T-helper 1 cell treated with Interleukin-12 subunit alpha and Interleukin-12 subunit beta and Interleukin-4 antibody, amounts not matched to agents 30 μg/mL and 1 μg/mL, for 36 hours (primary cell): ENCODE measurements around the gene HOXD10.

ENCODE experiments used
- H3K27ac Mint-ChIP-seq: one replicate; pipeline ENCODE4 v1.8.0; 2021; ENCODE audit warnings: mild to moderate bottlenecking, mixed read lengths
- H3K27me3 Mint-ChIP-seq: one replicate; pipeline ENCODE4 v1.8.0; 2021; ENCODE audit warnings: low read depth, mixed read lengths
- H3K36me3 Mint-ChIP-seq: one replicate; pipeline ENCODE4 v1.8.0; 2021; ENCODE audit warnings: low read depth, mixed read lengths
- H3K4me1 Mint-ChIP-seq: one replicate; pipeline ENCODE4 v1.8.0; 2021; ENCODE audit warnings: low read depth, mixed read lengths
- H3K4me3 Mint-ChIP-seq: one replicate; pipeline ENCODE4 v1.8.0; 2021; ENCODE audit warnings: mild to moderate bottlenecking, moderate library complexity, mixed read lengths
- H3K9me3 Mint-ChIP-seq: one replicate; pipeline ENCODE4 v1.8.0; 2021; ENCODE audit warnings: mixed read lengths

Gene HOXD10

DNA sequence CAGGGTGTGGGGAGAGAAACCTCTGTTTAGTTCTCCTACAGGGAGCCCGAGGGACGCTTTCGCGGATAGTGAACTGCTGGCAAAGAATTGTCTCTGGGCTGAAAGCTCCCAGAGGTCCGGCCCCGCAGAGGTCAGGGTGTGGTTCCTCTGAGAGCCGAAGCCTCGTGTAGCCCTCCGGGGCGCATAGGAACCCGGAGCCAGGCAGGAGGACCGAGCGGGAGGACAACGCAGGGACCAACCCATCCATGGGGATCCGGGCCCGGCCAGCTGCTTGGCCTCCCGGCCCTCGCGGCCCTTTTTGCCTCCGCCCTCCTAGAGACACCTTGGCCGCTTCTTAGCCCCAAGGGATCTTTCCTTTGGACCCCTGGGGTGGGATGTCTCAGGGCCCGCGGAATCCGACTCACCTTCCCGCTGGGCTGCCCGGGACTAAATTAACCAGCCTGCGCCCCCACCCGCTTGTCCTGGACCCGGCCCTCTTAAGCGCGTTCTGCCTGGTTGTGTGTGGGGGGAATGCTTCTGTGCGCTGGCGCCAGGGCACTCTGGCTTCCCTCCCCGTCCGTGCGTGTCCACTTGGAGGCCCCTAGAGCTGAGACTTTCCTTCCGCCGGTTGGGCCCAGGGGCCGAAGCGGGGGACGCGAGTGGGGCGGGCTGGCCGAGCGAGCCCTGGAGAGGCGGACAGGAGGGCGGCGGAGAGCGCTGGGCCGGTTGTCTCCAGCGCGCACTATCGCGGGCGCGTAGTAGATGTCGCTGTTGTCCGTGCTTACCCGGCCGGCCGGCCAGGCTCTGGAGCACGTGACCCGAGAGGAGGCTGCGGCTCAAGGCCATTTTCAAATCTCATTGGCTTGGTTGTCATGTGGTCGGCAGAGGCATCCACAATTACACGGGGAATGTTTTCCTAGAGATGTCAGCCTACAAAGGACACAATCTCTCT, at the start of gene HOXD10:
Gene HOXD10, plus strand, starts transcription at position 896 of the 931 bp plus-strand sequence. CDS start 56 bp downstream, outside the sequence.
- H3K36me3 Mint-ChIP-seq = peaks cover 2% of the 10 kb centered on the region
- H3K4me3 Mint-ChIP-seq = no peak within 1 kb of the TSS
- H3K27ac Mint-ChIP-seq = no peak within 1 kb of the TSS
- H3K27me3 Mint-ChIP-seq = peaks cover 95% of the 10 kb centered on the region
- peaks cover 9% of the 10 kb centered on the region for H3K4me1 Mint-ChIP-seq
- H3K9me3 Mint-ChIP-seq = peaks cover 3% of the 10 kb centered on the region

DNA sequence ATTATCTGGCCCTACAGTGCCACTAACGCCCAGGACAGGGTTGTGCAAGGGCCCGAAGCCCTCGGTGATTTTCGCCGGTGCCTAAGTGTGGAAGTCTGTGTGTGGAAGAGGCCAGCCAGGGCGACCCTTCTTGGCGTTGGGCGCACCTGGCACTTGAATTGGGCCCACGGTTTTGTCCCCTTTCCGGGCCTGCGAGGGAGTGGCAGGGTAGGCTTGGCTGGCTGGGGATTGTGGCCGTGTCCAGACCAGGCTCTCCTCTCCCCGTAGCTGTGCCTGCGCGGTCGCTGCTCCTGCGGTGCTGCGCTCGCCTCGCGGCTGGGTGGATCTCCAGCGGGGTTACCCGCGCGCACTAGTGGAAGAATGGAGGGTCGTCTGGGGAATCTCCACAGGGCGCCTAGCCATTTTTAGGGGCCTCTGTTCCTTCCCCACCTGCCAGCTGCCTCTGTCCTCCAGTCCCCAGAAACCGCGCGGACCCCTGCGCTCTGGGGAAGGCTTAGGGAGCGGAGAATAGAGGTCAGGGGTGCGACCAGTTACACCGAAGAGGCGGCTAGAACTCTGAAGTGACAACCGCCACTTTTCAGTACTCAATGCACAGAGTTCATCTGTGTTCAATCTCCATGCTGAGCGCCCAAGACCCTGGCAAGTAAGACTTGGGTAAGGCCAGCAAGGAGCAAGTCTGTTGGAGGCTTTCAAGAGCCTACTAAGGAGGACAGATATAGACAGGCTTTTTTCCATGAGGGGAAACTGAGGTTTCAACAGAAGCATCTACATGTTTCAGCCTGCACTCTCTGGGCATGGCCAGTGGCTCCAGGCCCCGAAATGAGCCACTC, 48.8 kb upstream of the HOXD10 start:
- H3K4me1 Mint-ChIP-seq = peaks cover 3% of the 10 kb centered on the region
- H3K9me3 Mint-ChIP-seq = no peaks in the 10 kb centered on the region
- peaks cover 87% of the 10 kb centered on the region for H3K27me3 Mint-ChIP-seq
- H3K27ac Mint-ChIP-seq = no peak overlapping the region
- no peak overlapping the region for H3K4me3 Mint-ChIP-seq
- H3K36me3 Mint-ChIP-seq = no peaks in the 10 kb centered on the region

DNA sequence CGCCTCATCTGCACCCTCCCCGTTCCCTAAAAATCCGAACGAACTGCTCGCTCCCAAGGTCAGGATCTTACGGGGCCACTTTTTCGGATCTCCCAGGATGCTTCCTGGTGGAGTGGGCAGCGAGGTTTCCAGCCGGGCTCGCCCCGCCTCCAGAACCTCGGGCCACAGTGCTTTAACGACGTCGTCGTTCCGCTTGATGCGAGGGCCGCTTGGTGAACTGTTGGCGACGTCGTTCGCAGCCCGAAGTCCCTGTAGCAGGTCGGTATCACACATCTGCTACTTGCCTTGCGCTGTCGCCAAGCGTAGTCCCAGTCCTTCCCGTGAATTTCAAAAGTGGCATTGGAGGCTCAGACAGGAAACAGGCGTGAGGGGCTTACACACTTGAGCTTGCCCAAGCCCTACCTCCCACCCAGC, 48.2 kb upstream of the HOXD10 start:
- peaks cover 3% of the 10 kb centered on the region for H3K4me1 Mint-ChIP-seq
- H3K27ac Mint-ChIP-seq = no peak overlapping the region
- H3K4me3 Mint-ChIP-seq = no peak overlapping the region
- no peaks in the 10 kb centered on the region for H3K36me3 Mint-ChIP-seq
- peaks cover 88% of the 10 kb centered on the region for H3K27me3 Mint-ChIP-seq
- no peaks in the 10 kb centered on the region for H3K9me3 Mint-ChIP-seq

DNA sequence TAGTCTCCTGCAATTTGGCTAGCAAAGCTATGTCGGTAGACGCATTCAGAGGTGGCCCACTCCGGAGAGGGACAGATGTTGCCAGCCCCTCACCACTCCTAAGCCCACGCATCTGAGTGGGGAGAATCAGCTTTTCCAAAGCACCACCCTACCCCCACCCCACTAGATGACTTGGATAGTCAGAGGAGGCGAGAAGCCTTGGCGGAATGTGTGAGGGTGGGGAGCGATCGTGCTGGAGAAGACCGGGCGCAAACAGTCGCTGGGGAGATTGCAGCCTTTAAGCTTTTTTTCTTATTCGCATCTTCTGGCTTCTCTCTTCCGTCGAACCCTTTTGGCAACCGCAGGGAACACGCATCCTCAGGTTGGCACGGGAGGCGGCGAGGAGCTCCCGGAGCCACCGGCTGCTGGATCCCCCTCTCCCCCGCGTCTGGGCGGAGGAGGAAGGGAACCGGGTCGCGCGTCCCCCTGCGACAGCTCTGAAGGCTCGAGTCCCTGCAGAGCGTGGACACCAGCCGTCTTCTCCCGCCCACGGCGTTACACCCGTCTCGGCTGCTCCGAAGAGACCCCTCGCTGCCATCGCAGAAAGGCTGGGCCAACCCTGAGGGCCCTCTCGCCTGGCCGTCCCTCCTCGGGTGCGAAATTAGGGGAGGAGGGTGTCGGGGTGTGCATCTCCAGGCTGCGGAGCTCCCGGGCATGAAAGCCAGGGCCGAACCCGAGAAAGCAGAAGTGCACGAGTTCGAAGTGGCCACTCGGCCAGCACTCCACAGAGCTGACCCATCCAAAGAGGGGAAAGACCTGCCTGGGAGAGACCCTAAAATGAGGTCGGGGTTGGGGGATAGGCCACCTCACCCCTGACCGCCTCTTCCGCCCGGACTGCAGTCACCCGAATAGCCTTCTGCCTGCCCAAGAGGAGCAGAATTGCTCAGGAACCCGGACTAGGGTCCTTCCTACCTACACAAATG, 45.0 kb upstream of the HOXD10 start:
- Mint-ChIP-seq H3K36me3 (no peaks in the 10 kb centered on the region), H3K27ac (no peak overlapping the region), H3K4me3 (no peak overlapping the region), H3K4me1 (peaks cover 3% of the 10 kb centered on the region), H3K27me3 (peaks cover 91% of the 10 kb centered on the region), H3K9me3 (no peaks in the 10 kb centered on the region)

DNA sequence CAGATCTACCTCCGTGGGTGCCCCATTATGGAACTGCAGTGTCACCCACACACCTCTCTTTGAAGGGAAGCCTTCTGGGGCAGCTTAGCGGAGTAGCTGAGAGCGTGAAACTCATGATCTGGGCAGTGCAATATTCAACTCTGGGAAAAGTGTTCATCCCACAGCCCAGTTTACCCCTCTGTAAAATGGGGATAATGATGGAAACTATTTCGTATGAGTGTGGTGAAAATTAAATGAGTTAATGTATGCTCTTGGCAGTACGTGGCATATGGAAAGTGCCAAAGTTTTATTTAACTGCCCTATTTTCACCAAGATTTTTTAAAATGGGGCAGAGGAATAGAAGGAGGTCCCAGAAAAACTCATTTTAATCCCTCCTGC, 44.3 kb upstream of the HOXD10 start:
- Mint-ChIP-seq H3K36me3 (no peaks in the 10 kb centered on the region), H3K9me3 (no peaks in the 10 kb centered on the region), H3K4me3 (no peak overlapping the region), H3K27ac (no peak overlapping the region), H3K4me1 (peaks cover 3% of the 10 kb centered on the region), H3K27me3 (peaks cover 92% of the 10 kb centered on the region)

DNA sequence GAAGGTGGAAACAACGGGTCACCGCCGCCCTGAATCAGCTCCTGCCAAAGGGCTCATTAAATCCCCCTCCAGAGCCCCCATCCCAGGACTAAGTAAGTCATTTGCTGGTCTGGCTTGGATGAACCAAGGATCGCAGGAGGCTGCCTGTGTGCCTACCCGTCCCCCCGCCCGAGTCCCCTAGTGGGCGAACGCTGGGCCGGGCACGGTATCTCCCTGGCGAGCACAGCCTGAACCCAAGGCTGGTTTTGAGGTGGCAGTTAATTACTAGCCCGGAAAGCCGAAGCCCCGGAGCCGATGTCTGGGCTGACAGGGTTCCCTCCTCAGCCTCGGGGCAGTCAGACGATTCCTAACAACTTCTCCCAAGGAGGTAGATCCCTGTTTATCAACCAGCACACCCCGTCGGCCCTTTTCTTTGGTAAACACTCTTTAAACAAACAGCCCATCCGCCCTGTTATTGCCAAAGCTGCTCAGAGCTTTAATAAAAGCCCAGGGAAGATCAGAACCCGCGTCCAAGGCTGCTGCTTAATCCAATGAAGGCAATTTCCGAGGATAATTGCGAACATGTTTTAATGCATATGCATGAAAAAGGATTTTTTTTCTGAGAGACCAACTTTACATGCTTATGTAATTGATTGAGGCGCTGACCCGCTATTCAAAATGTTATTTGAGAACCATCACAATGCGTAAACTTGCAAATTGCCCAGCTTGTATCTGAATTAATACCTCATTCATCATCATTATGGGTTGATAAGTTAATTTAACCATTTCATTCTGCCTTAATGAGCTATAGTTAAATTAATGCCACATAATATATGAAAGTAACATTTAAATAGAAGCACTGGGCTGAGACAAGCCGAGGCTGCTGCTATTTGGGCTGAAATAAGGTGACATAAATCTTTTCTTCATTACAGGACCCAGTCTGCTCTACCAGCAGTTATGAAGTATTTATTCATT, 43.4 kb upstream of the HOXD10 start:
- H3K4me1 Mint-ChIP-seq = peaks cover 3% of the 10 kb centered on the region
- peaks cover 84% of the 10 kb centered on the region for H3K27me3 Mint-ChIP-seq
- H3K36me3 Mint-ChIP-seq = no peaks in the 10 kb centered on the region
- H3K4me3 Mint-ChIP-seq = no peak overlapping the region
- no peak overlapping the region for H3K27ac Mint-ChIP-seq
- no peaks in the 10 kb centered on the region for H3K9me3 Mint-ChIP-seq

DNA sequence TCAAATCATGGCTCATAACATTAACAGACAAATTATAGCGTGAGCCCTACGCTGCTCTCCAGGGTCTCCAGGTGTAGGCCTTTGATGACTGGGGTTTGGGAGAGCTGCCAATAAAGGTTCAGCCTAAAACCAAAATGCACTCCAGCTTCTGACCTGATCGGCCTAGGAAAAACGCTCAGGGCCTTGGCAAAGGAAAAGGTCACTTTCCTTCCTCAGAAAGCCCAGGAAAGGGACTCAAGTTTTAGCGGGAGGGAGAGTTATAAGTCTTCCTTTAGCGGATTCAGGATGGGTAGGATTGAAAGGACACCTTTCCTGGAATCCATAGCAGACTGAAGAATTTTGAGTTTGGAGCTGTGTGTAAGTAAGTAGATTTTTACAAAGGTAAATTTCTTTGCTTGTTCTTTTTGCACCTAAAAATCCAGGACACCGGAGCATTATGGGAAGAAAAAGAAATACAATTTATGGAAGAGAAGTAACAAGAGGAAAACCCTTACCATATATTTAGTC, 41.6 kb upstream of the HOXD10 start:
- Mint-ChIP-seq H3K27me3 (peaks cover 82% of the 10 kb centered on the region), H3K4me1 (peaks cover 9% of the 10 kb centered on the region), H3K36me3 (peaks cover 2% of the 10 kb centered on the region), H3K27ac (no peak overlapping the region), H3K4me3 (no peak overlapping the region), H3K9me3 (no peaks in the 10 kb centered on the region)

DNA sequence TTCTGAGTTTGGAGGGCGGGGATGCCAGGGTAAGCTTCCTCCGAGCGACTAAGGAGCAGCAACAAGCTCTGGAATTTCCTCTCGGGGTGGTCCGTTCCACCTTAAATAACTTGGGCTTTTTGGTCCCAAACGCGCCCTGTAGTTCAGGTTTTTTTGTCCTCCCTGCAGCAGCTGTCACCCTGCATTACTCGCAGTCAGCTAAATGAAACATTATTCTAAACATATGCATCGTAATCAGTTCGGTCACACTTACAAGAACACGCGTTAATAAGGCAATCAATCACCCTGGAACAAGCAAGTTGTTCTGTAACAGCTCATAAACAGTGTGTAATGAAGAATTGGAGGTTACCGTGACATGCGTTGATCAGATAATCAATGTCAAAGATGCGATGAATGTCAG, 41.1 kb upstream of the HOXD10 start:
- H3K27ac Mint-ChIP-seq = no peak overlapping the region
- H3K36me3 Mint-ChIP-seq = peaks cover 2% of the 10 kb centered on the region
- peaks cover 77% of the 10 kb centered on the region for H3K27me3 Mint-ChIP-seq
- H3K9me3 Mint-ChIP-seq = no peaks in the 10 kb centered on the region
- H3K4me3 Mint-ChIP-seq = no peak overlapping the region
- H3K4me1 Mint-ChIP-seq = peaks cover 9% of the 10 kb centered on the region

DNA sequence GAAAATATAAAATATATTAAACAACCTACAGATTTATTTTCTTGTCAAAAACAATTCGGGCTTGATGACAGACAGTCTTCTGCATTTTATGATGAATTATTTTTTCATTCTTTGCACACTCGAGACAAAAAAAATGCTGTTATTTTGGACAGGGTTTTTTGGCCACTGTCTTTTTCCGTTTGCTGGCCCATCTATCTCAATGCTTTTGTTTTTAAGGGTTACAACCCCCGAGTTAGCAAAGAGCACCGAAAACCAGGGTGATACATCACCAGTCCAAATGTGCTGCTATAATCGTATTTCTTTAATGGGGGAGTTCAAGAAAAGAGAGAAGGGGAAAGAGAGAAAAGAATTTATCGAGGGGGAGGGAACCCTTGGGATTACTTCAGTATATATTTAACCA, 40.5 kb upstream of the HOXD10 start:
- H3K27me3 Mint-ChIP-seq = peaks cover 75% of the 10 kb centered on the region
- no peak overlapping the region for H3K4me3 Mint-ChIP-seq
- H3K36me3 Mint-ChIP-seq = peaks cover 2% of the 10 kb centered on the region
- peaks cover 9% of the 10 kb centered on the region for H3K4me1 Mint-ChIP-seq
- no peak overlapping the region for H3K27ac Mint-ChIP-seq
- H3K9me3 Mint-ChIP-seq = no peaks in the 10 kb centered on the region

DNA sequence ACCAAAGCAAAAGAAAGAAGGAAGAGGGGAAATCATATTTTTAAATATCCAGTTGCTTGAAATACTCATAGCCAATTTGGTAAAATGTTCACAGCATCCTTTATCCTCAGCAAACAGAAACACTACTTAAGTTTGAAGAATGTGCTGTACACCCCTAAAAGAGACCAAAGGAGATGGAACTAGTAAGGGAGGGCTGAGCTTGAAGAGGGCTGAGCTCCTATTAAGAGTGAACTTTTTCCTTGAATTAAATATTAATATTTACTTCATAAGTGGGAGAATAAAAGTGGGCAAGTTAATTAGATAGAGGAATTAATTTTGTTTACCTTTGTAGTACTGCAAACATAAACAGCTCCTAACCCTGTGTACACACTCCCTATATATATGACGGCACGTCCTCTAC, 39.8 kb upstream of the HOXD10 start:
- Mint-ChIP-seq H3K4me1 (peaks cover 9% of the 10 kb centered on the region), H3K9me3 (no peaks in the 10 kb centered on the region), H3K27me3 (peaks cover 77% of the 10 kb centered on the region), H3K27ac (no peak overlapping the region), H3K36me3 (peaks cover 2% of the 10 kb centered on the region), H3K4me3 (no peak overlapping the region)

DNA sequence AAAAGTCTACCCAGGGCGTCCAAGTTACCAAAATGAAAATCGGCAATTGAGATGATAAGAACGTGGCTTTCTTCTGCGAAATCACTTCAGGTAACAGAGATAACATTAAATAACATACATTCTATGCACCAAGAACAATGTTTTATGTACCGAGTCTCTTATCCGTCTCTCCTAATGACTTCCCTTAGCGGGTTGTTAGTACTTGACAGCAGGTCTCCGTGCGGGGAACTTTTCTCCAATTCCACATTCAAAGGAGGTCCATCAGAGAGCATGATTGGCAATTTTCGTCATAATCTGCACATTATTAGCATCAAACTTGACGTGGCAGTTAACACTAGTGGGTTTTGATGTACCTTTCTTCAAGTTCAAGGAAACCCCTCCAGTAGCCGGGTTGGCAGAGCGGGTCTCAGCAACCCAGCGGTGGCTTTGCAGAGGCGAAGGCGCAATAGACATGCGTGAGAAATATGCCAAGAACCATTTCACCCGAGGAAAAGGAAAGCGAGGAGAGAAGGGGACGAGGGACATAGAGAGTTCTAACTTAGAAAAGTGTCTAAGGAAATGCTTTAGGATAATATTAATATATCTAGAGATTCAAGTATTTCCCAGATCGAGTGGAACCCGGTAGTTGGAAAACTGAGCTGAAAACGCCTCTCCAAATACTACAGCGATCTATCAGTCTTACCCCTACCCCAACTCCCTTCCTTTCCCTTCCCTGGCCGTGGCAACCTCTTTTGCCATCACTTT, 37.9 kb upstream of the HOXD10 start:
- Mint-ChIP-seq H3K4me3 (peak overlapping the region; percentile 32), H3K27ac (peak overlapping the region; percentile 81), H3K36me3 (peaks cover 4% of the 10 kb centered on the region), H3K4me1 (peaks cover 9% of the 10 kb centered on the region), H3K9me3 (peaks cover 2% of the 10 kb centered on the region), H3K27me3 (peaks cover 74% of the 10 kb centered on the region)

DNA sequence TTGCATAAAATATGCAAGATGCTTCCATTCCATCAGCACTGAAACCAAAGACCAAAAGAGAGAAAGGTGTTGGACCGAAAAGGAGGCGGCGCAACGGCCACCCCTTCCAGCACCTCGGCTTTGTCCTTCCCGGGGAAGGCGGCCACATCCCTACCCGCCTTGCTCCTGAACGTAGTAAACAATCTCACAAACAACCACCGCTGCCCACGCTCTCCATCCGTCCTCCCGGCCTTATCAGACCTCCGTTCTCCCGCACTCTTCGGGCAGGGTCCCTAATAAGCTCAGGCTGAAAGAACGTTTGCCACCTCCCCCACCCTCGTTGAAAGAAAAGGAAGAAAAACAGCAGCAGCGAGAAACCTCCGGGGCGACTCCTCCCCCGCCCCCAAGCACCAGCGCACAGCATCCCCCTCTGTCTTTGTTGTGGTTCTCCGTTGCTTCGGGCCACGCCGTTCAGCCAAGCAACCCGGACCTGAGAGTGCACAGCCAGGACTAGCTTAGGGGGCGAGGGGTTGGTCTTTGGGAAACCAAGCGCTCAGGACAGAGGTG, 37.2 kb upstream of the HOXD10 start:
- peak overlapping the region; percentile 81 for H3K27ac Mint-ChIP-seq
- H3K27me3 Mint-ChIP-seq = peaks cover 76% of the 10 kb centered on the region
- peaks cover 3% of the 10 kb centered on the region for H3K9me3 Mint-ChIP-seq
- peaks cover 9% of the 10 kb centered on the region for H3K4me1 Mint-ChIP-seq
- H3K4me3 Mint-ChIP-seq = peak overlapping the region; percentile 32
- peaks cover 9% of the 10 kb centered on the region for H3K36me3 Mint-ChIP-seq
